Femur (tissue), 1 donor: Measurements from ENCODE around the gene PCDHGB7.
"Not testable (repeated sequence)": the region's sequence is repeated elsewhere in the genome, so short reads cannot be mapped to it uniquely, and the experiment has no call there.

ENCODE experiments used
- DNase-seq: peaks from one replicate; pipeline ENCODE4 v3.0.0-alpha.2; 2017

Gene PCDHGB7

GRCh38 chr5:141397756-141398551 lies 19.5 kb upstream of the PCDHGB7 start, which contains the start of gene PCDHGB5:
Gene PCDHGB5, plus strand, starts transcription at chr5:141397947. Its CDS starts 181 bp downstream, at chr5:141398128.
- DNase-seq = not testable (repeated sequence)

GRCh38 chr5:141398608-141399007 lies 18.9 kb upstream of the PCDHGB7 start:
- DNase-seq = no peak

- no peak for DNase-seq
These were observed 17.8 kb upstream of the PCDHGB7 start for GRCh38 chr5:141399555-141400258.

- no peak for DNase-seq
These were observed 14.8 kb upstream of the PCDHGB7 start, which contains the start of gene PCDHGA9 for GRCh38 chr5:141402553-141403243. Gene PCDHGA9, plus strand, starts transcription at chr5:141402778. Its CDS starts 175 bp downstream, at chr5:141402953.

- no peak for DNase-seq
These were observed 14.1 kb upstream of the PCDHGB7 start for GRCh38 chr5:141403387-141403786.

GRCh38 chr5:141407790-141408505 lies 9.5 kb upstream of the PCDHGB7 start, which contains the start of gene PCDHGB6:
Gene PCDHGB6, plus strand, starts transcription at chr5:141408021. Its CDS starts 182 bp downstream, at chr5:141408203.
- peak; percentile 61 for DNase-seq

- DNase-seq = no peak
These were observed 7.7 kb upstream of the PCDHGB7 start for GRCh38 chr5:141409598-141410306.

- DNase-seq = no peak
These were observed 5.9 kb upstream of the PCDHGB7 start for GRCh38 chr5:141411575-141411974.

- no peak for DNase-seq
These were observed 4.5 kb upstream of the PCDHGB7 start, which contains the start of gene PCDHGA10 for GRCh38 chr5:141412854-141413539. Gene PCDHGA10, plus strand, starts transcription at chr5:141412987. Its CDS starts 189 bp downstream, at chr5:141413176.

- no peak for DNase-seq
These were observed 3.9 kb upstream of the PCDHGB7 start for GRCh38 chr5:141413540-141414069.

- not testable (repeated sequence) for DNase-seq
These were observed 2.8 kb upstream of the PCDHGB7 start for GRCh38 chr5:141414548-141415274.

- DNase-seq = not testable (repeated sequence)
These were observed 2.2 kb upstream of the PCDHGB7 start for GRCh38 chr5:141415275-141415618.

GRCh38 chr5:141419074-141419880 lies 1.8 kb downstream of the PCDHGB7 start:
- no peak for DNase-seq

- DNase-seq = no peak
These were observed 3.5 kb downstream of the PCDHGB7 start, which contains the start of gene PCDHGA11 for GRCh38 chr5:141420855-141421488. Gene PCDHGA11, plus strand, starts transcription at chr5:141421051. Its CDS starts 177 bp downstream, at chr5:141421228.

- DNase-seq = no peak
These were observed 4.0 kb downstream of the PCDHGB7 start for GRCh38 chr5:141421489-141421855.

GRCh38 chr5:141422742-141423291 lies 5.3 kb downstream of the PCDHGB7 start:
- DNase-seq = no peak

GRCh38 chr5:141427783-141428426 lies 10.4 kb downstream of the PCDHGB7 start:
- no peak for DNase-seq
